GM12878 (cell line): Measurements from ENCODE around the gene CA5A. TPM values are rescaled to one million over a fixed set of nuclear protein-coding genes. Genes with fewer than 3 reads are reported as not detected.

ENCODE experiments used
- ATAC-seq: fragments of 200-7000 bp; cut with Tn5 transposase; 3 replicates; pipeline ENCODE4 v1.9.1; 2020; ENCODE audit warnings: mild to moderate bottlenecking, moderate library complexity
- BruUV-seq: library from RNA; stranded (reverse); fragments of 400-500 nt; replicated peaks from 2 replicates; lab custom pipeline; 2021; lab: Mats Ljungman, UMichigan
- CTCF ChIA-PET: fragments of 300-600 bp; sonication (Branson Sonifier 250); formaldehyde crosslinking; extraction: SDS; loops from one replicate; lab custom pipeline; 2021; ENCODE audit warnings: inconsistent platforms; lab: Yijun Ruan, JAX
- POLR2A ChIA-PET: fragments of 350-600 bp; formaldehyde crosslinking; extraction: SDS; loops from one replicate; lab custom pipeline; 2021; ENCODE audit warnings: inconsistent platforms; lab: Charles Lee
- RAD21 ChIA-PET: fragments of 300-600 bp; sonication (Branson Sonifier 250); formaldehyde crosslinking; loops from one replicate; lab custom pipeline; 2023; ENCODE audit warnings: antibody characterized with exemption; ENCODE audit not compliant: unreplicated experiment; lab: Charles Lee
- SMC1A ChIA-PET: fragments of 300-600 bp; sonication (Branson Sonifier 250); formaldehyde crosslinking; loops from one replicate; lab custom pipeline; 2023; ENCODE audit not compliant: unreplicated experiment, uncharacterized antibody; lab: Charles Lee
- DNase-seq: peaks from one replicate; pipeline ENCODE4 v3.0.0-alpha.2; 2011; ENCODE audit warnings: low read depth, low spot score
- FAIRE-seq: peaks from 3 replicates; lab custom pipeline; 2011; peaks lifted over from hg19 to GRCh38; lab: Jason Lieb, UNC
- H2AFZ ChIP-seq: 2 replicates; pipeline ENCODE4 v1.6.0; 2011; ENCODE audit warnings: low read depth, low read length, control low read depth; ENCODE audit not compliant: control insufficient read depth
- H3K27ac ChIP-seq: 2 replicates; pipeline ENCODE4 v1.5.1; 2011; ENCODE audit warnings: control low read depth; ENCODE audit not compliant: control insufficient read depth, insufficient read depth
- H3K27me3 ChIP-seq, 2 experiments: replicated peaks in 1 of 2; 2 replicates each; pipeline versions ENCODE4 v1.6.0 to v1.6.1; 2011; ENCODE audit warnings: low read length in 1 of 2; ENCODE audit not compliant: control insufficient read depth in 2 of 2, insufficient read depth in 2 of 2
- H3K36me3 ChIP-seq, 2 experiments: 2 replicates each; pipeline ENCODE4 v1.5.1; 2011; ENCODE audit warnings: low read length in 1 of 2; ENCODE audit not compliant: control insufficient read depth in 2 of 2, insufficient read depth in 2 of 2
- H3K4me1 ChIP-seq: 2 replicates; pipeline ENCODE4 v1.6.1; 2011; ENCODE audit warnings: mild to moderate bottlenecking, low read length, moderate library complexity, mixed read lengths; ENCODE audit not compliant: control insufficient read depth, insufficient read depth
- H3K4me2 ChIP-seq: 2 replicates; pipeline ENCODE4 v1.6.0; 2011; ENCODE audit warnings: control low read depth; ENCODE audit not compliant: control insufficient read depth, insufficient read depth
- H3K4me3 ChIP-seq: fragments of 200-600 bp; sonication (generic); 2 replicates; pipeline ENCODE4 v1.5.1; 2016
- H3K79me2 ChIP-seq: 2 replicates; pipeline ENCODE4 v1.6.0; 2011; ENCODE audit warnings: low read length; ENCODE audit not compliant: control insufficient read depth, insufficient read depth
- H3K9ac ChIP-seq: 2 replicates; pipeline ENCODE4 v1.8.0; 2011; ENCODE audit warnings: low read length, control low read depth, mixed read lengths; ENCODE audit not compliant: control insufficient read depth, insufficient read depth
- H3K9me3 ChIP-seq: replicated peaks from 3 replicates; pipeline ENCODE4 v1.5.1; 2011; ENCODE audit warnings: mild to moderate bottlenecking, low read length; ENCODE audit not compliant: control insufficient read depth, insufficient read depth
- H4K20me1 ChIP-seq: 2 replicates; pipeline ENCODE4 v1.6.0; 2011; ENCODE audit not compliant: control insufficient read depth, insufficient read depth
- MLLT1 ChIP-seq: fragments of 450-650 bp; IDR thresholded peaks from 2 replicates; pipeline ENCODE4 v1.6.1; 2016; ENCODE audit warnings: mild to moderate bottlenecking
- ZNF217 ChIP-seq: fragments of 450-650 bp; IDR thresholded peaks from 2 replicates; pipeline ENCODE4 v1.6.1; 2017; ENCODE audit warnings: antibody characterized with exemption, mild to moderate bottlenecking
- WGBS: methylation state at CpG from one replicate; pipeline ENCODE4 v1.1.6; 2016; ENCODE audit warnings: low lambda C conversion rate; ENCODE audit not compliant: insufficient replicate concordance, insufficient coverage; ENCODE audit errors: missing lambda C conversion rate; 5-methylcytosine and 5-hydroxymethylcytosine counted together
- in situ Hi-C: fragments of 300-500 bp; cut with MboI; formaldehyde crosslinking; loops from 9 replicates; pipeline ENCODE4 v1.14.3; 2018; ENCODE audit warnings: mixed read lengths
- intact Hi-C: fragments of 100-400 bp; cut with micrococcal nuclease; formaldehyde crosslinking; loops from one replicate; pipeline ENCODE4 v1.14.2; 2022; ENCODE audit not compliant: unreplicated experiment
- polyA plus RNA-seq, 11 experiments: library from polyadenylated mRNA; depleted of rRNA in 4 of 11; unstranded in 6 of 11; stranded (reverse) in 5 of 11; fragments of >200 nt; fragmentation: Nextera tagmentation in 4 of 11; fragmentation: Illumina TruSeq in 1 of 11; extraction: Ambion mirVana in 4 of 11; extraction: Trizol in 1 of 11; gene quantifications; 1 replicate in 1 of 11; 2 replicates in 10 of 11; pipeline versions ENCODE4 v1.2.1 to v1.2.3, GENCODE V29; 2011 to 2016; ENCODE audit warnings: inconsistent platforms in 2 of 11, missing spikeins in 2 of 11, low read depth in 1 of 11
- total RNA-seq, 4 experiments: library from RNA; depleted of rRNA in 3 of 4; stranded (reverse); fragments of >200 nt in 3 of 4; fragmentation: Illumina TruSeq in 1 of 4; extraction: Trizol in 1 of 4; gene quantifications; 2 replicates each; pipeline versions ENCODE4 v1.2.1 to v1.2.3, GENCODE V29; 2013 to 2021
- TF ChIP-seq, protein P1 (sequence below): fragments of 450-650 bp; IDR thresholded peaks from 2 replicates; pipeline ENCODE4 v1.6.1; 2017; ENCODE audit warnings: mild to moderate bottlenecking, low read depth, inconsistent platforms; ENCODE audit not compliant: poor library complexity, severe bottlenecking
- TF ChIP-seq, protein P2 (sequence below): fragments of 450-650 bp; formaldehyde crosslinking; IDR thresholded peaks from 2 replicates; pipeline ENCODE4 v1.4.0; 2020; ENCODE audit warnings: mild to moderate bottlenecking, moderate library complexity

CA5A gene
- total and polyA plus RNA-seq, 10 of the 15 experiments (the other 5 are each of a cell fraction or from before 2014, with no cell fraction given): not detected

DNA sequence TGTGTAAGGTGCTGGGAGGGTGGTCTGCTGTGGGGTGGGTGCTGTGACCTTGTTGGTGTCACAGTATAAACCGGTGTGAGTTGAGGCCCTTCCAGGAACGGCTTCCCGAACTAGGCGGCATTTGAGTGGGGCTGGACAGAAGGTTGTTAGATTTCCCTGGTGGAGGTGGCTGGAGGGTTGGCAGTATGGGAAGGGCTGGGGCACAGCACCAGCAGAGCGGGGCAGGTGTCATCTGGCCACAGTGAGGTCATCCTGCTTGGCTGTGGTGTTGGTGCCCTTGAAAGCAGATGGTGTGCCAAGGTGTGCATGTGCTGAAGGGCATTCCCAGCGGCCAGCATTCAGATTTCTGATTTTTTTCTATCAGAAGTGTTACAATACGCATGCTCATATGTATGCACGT, 43.0 kb upstream of the CA5A start:
- FAIRE-seq: no peak
- no peaks in the 10 kb centered on the region for H3K9me3 ChIP-seq
- no peak overlapping the region for H3K4me3 ChIP-seq
- CTCF ChIA-PET: no interaction called here
- SMC1A ChIA-PET: no interaction called here
- TF ChIP-seq, protein P1, sequence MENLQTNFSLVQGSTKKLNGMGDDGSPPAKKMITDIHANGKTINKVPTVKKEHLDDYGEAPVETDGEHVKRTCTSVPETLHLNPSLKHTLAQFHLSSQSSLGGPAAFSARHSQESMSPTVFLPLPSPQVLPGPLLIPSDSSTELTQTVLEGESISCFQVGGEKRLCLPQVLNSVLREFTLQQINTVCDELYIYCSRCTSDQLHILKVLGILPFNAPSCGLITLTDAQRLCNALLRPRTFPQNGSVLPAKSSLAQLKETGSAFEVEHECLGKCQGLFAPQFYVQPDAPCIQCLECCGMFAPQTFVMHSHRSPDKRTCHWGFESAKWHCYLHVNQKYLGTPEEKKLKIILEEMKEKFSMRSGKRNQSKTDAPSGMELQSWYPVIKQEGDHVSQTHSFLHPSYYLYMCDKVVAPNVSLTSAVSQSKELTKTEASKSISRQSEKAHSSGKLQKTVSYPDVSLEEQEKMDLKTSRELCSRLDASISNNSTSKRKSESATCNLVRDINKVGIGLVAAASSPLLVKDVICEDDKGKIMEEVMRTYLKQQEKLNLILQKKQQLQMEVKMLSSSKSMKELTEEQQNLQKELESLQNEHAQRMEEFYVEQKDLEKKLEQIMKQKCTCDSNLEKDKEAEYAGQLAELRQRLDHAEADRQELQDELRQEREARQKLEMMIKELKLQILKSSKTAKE: no peak
- TF ChIP-seq ZNF217: no peak
- TF ChIP-seq MLLT1: no peak
- TF ChIP-seq, protein P2, sequence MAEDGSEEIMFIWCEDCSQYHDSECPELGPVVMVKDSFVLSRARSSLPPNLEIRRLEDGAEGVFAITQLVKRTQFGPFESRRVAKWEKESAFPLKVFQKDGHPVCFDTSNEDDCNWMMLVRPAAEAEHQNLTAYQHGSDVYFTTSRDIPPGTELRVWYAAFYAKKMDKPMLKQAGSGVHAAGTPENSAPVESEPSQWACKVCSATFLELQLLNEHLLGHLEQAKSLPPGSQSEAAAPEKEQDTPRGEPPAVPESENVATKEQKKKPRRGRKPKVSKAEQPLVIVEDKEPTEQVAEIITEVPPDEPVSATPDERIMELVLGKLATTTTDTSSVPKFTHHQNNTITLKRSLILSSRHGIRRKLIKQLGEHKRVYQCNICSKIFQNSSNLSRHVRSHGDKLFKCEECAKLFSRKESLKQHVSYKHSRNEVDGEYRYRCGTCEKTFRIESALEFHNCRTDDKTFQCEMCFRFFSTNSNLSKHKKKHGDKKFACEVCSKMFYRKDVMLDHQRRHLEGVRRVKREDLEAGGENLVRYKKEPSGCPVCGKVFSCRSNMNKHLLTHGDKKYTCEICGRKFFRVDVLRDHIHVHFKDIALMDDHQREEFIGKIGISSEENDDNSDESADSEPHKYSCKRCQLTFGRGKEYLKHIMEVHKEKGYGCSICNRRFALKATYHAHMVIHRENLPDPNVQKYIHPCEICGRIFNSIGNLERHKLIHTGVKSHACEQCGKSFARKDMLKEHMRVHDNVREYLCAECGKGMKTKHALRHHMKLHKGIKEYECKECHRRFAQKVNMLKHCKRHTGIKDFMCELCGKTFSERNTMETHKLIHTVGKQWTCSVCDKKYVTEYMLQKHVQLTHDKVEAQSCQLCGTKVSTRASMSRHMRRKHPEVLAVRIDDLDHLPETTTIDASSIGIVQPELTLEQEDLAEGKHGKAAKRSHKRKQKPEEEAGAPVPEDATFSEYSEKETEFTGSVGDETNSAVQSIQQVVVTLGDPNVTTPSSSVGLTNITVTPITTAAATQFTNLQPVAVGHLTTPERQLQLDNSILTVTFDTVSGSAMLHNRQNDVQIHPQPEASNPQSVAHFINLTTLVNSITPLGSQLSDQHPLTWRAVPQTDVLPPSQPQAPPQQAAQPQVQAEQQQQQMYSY: no peak
- TF ChIP-seq, all 136 proteins: peak for 0
- intact Hi-C loops: no loop called here
- Histone ChIP-seq H3K79me2 (no peaks in the 10 kb centered on the region), H4K20me1 (no peaks in the 10 kb centered on the region), H2AFZ (no peak overlapping the region), H3K9ac (no peak overlapping the region), H3K4me1 (no peaks in the 10 kb centered on the region), H3K4me2 (no peak overlapping the region), H3K36me3 (peaks cover 3% of the 10 kb centered on the region in 2 experiments; a peak in 3 of 4 replicates), H3K27ac (no peak overlapping the region), H3K27me3 (no peaks in the 10 kb centered on the region)
- RAD21 ChIA-PET: no interaction called here
- in situ Hi-C loops: no loop called here
- DNase-seq (no peak), ATAC-seq (no peak)
- POLR2A ChIA-PET: no interaction called here
- no TSS peak for BruUV-seq
- WGBS: 92% methylated on average over 8 of the region's 8 CpGs
